ENCODE measurements around the gene BRAF. TPM values are rescaled to one million over a fixed set of nuclear protein-coding genes. Genes with fewer than 3 reads are reported as not detected.

The BRAF gene
- total and polyA plus RNA-seq, 2 of the 8 experiments (the other 6 are each of a cell fraction or from before 2014, with no cell fraction given), result 11.4 to 32.6 TPM

DNA sequence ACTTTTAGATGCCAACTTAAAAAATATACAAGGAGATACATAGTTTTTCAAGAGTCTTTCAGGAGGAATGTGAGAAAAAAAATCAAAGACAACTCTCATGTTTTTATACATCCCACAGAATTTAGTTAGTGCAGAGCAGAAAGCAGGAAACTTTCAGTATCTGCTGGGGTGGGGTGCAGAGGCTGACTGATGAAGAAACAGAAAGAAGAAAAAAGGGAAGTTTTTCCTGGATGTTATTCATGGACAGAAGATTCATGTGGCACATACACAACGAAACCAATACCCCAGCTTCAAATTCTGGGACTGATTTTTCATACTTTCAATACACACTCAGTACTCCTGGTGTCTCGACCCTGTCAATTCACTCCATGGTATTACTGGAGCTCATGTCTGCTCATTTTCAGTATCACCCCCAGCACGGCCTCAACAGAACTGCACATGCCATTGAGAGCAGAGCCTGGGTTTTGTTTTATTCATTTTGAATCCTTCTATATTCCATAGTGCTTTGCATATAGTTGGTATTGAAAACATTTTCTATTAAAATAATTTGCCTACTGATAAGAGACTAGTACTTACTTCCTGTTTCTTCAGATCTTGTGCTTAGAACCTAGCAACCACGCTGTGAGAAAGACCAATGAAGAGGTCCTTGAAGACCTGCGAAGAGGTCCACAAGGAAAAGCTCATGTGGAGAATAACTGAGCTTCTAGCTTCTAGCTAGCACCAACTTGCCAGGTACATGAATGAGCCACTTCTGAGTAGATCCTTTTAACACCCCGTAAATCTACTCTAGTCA, 179.3 kb downstream of the BRAF start:
- no peaks in the 10 kb centered on the region for H4K20me1 ChIP-seq (replicated peaks in 1 of 2; ENCODE audit: control insufficient read depth in 1 of 2, insufficient read depth in 2 of 2, low read length in 2 of 2)
- no peak overlapping the region for H2BK5ac ChIP-seq (ENCODE audit: low read depth, low read length)
- H3K79me2 ChIP-seq (ENCODE audit: control insufficient read depth in 1 of 2, insufficient read depth in 2 of 2, low read length in 2 of 2), result no peaks in the 10 kb centered on the region
- H3K4me2 ChIP-seq (ENCODE audit: insufficient read depth in 1 of 2, low read depth in 2 of 2, low read length in 2 of 2), result no peak overlapping the region
- no peaks in the 10 kb centered on the region for H3K23me2 ChIP-seq (ENCODE audit: low read depth, low read length)
- no peaks in the 10 kb centered on the region for H3K4me1 ChIP-seq (replicated peaks in 1 of 4; ENCODE audit: control insufficient read depth in 3 of 4, insufficient read depth in 4 of 4, low read length in 3 of 4)
- no peak for TF ChIP-seq SAP30 (IDR thresholded peaks at IDR 0.05; ENCODE audit: insufficient read depth, insufficient replicate concordance, low read length)
- H3K14ac ChIP-seq (ENCODE audit: insufficient read length), result no peak overlapping the region
- no peak overlapping the region for H3K4ac ChIP-seq (replicated peaks; ENCODE audit: insufficient read length, low read depth, low read length)
- H4K91ac ChIP-seq (replicated peaks; ENCODE audit: insufficient read length, low read length), result no peak overlapping the region
- FAIRE-seq, result no peak
- H2AFZ ChIP-seq (ENCODE audit: low read length), result no peak overlapping the region
- H2BK20ac ChIP-seq (ENCODE audit: low read length), result no peak overlapping the region
- no peak overlapping the region for H4K5ac ChIP-seq (ENCODE audit: insufficient read length, low read depth, low read length)
- H3K27me3 ChIP-seq (replicated peaks in 1 of 4; ENCODE audit: control insufficient read depth in 3 of 4, extremely low read depth in 1 of 4, insufficient read depth in 3 of 4, low read length in 3 of 4), result no peaks in the 10 kb centered on the region
- no peak overlapping the region for H3K9ac ChIP-seq (replicated peaks in 1 of 4; ENCODE audit: extremely low read depth in 1 of 4, low read depth in 3 of 4, low read length in 3 of 4)
- no peak overlapping the region for H3K56ac ChIP-seq (replicated peaks; ENCODE audit: insufficient read length, low read depth, low read length)
- H3K36me3 ChIP-seq (ENCODE audit: control insufficient read depth in 2 of 4, insufficient read depth in 4 of 4, low read length in 3 of 4), result no peaks in the 10 kb centered on the region; a peak in 1 of 8 replicates
- no peak overlapping the region for H2BK12ac ChIP-seq (ENCODE audit: low read depth, low read length)
- no peak overlapping the region for H3K4me3 ChIP-seq (ENCODE audit: extremely low read depth in 1 of 4, insufficient read depth in 2 of 4, low read depth in 3 of 4, low read length in 4 of 4)
- H2AK5ac ChIP-seq (ENCODE audit: low read depth, low read length), result no peak overlapping the region
- POLR2A ChIA-PET (ENCODE audit: partially characterized antibody), result interaction anchor here (1.0 to 1.2 kb wide), 2 partner anchors 9 to 178 kb away, joined by 3 to 4 read pairs; no protein-coding TSS in a partner anchor
- H4K8ac ChIP-seq (ENCODE audit: extremely low read depth, insufficient read depth, low read length), result no peak overlapping the region
- H2BK15ac ChIP-seq (ENCODE audit: low read length), result no peak overlapping the region
- no peaks in the 10 kb centered on the region for H3K79me1 ChIP-seq (ENCODE audit: low read depth, low read length)
- CTCF ChIA-PET (ENCODE audit: partially characterized antibody), result interaction anchor here (0.7 to 1.3 kb wide), 4 partner anchors 19 to 66 kb away, joined by 3 to 4 read pairs (median 3); no protein-coding TSS in a partner anchor
- DNase-seq (ENCODE audit: low read depth in 1 of 2, low spot score in 2 of 2), result no peak
- H3K23ac ChIP-seq (ENCODE audit: insufficient read length), result no peak overlapping the region
- H2BK120ac ChIP-seq (replicated peaks; ENCODE audit: low read depth, low read length), result no peak overlapping the region
- H3K18ac ChIP-seq (ENCODE audit: extremely low read depth, low read length), result no peak overlapping the region
- no peaks in the 10 kb centered on the region for H3K9me3 ChIP-seq (ENCODE audit: insufficient read depth in 2 of 2, low read depth in 1 of 2, low read length in 1 of 2)
- no peak overlapping the region for H3K27ac ChIP-seq (ENCODE audit: low read depth, low read length)
- WGBS, 2 experiments (ENCODE audit: extremely low coverage in 1 of 2, insufficient coverage in 1 of 2, insufficient read length in 1 of 2, insufficient replicate concordance in 2 of 2, low coverage in 1 of 2, low lambda C conversion rate in 2 of 2, missing lambda C conversion rate in 1 of 2), result 89% methylated on average over 6 of the region's 6 CpGs; no CpG with 5 or more reads in 1 of the 2 experiments
